ENCODE measurements around the gene OPN5. TPM values are rescaled to one million over a fixed set of nuclear protein-coding genes. Genes with fewer than 3 reads are reported as not detected.

OPN5 gene
- total and polyA plus RNA-seq, 2 experiments from 2014 or later, result not detected

DNA sequence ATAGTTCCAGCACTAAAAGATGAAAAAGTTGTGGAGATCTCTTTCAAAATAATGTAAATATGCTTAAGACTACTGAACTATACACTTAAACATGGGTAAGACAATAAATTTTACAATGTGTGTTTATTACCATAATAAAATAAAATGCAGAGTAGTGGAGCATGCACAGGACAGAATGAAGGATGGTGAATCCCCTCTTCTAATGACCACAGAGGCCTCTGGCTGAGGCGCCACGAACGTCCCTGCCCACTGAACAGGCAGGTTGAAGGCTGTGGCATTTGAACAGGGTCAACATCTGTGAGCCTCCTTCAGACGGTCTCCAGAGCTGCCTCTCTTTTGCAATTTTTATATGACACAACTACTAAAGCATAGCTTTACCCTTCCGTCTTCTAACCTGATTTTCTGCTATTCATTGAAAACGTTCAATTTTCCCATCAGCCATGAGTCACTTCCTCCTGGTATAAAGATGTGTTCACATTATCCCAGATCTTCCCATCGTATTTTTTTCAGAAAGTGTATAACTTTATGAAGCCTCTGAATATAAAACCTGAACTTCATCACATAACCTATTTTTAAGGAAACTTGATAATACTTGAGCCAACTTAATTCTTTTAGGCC is 45.6 kb upstream of the OPN5 start:
- no peaks in the 10 kb centered on the region for H3K36me3 ChIP-seq (ENCODE audit: insufficient read depth)
- ATAC-seq (no peak), DNase-seq (ENCODE audit: low spot score) (no peak)
- no peaks in the 10 kb centered on the region for H3K27me3 Mint-ChIP-seq (ENCODE audit: insufficient read depth, low read depth, poor library complexity)
- no peak overlapping the region for H3K4me3 Mint-ChIP-seq
- TF ChIP-seq EZH2 (IDR thresholded peaks at IDR 0.05; ENCODE audit: low read depth, unreplicated experiment), result no peak
- H3K4me2 ChIP-seq, result peak overlapping the region; percentile 57
- peak overlapping the region; percentile 83; the same call in 1 of the 2 replicates for H3K27ac ChIP-seq (ENCODE audit: low read depth)
- H4K20me1 ChIP-seq (replicated peaks; ENCODE audit: insufficient read depth), result no peaks in the 10 kb centered on the region
- H3K36me3 Mint-ChIP-seq (ENCODE audit: low read depth), result no peaks in the 10 kb centered on the region
- H3K4me1 Mint-ChIP-seq, result peaks cover 41% of the 10 kb centered on the region
- no peaks in the 10 kb centered on the region for H3K79me2 ChIP-seq (replicated peaks; ENCODE audit: insufficient read depth)
- no peaks in the 10 kb centered on the region for H3F3A ChIP-seq (replicated peaks; ENCODE audit: low read depth)
- no peaks in the 10 kb centered on the region for H3K27me3 ChIP-seq (ENCODE audit: insufficient read depth)
- no peaks in the 10 kb centered on the region for H3K9me3 Mint-ChIP-seq
- H3K27ac Mint-ChIP-seq, result no peak overlapping the region
- H3K4me3 ChIP-seq, result no peak overlapping the region
- peaks cover 42% of the 10 kb centered on the region for H3K4me1 ChIP-seq (ENCODE audit: insufficient read depth)
- no peaks in the 10 kb centered on the region; the same call in 1 of the 2 replicates for H3K9me2 ChIP-seq (ENCODE audit: insufficient read depth)
- H2AFZ ChIP-seq, result peak overlapping the region; percentile 11; the same call in 1 of the 2 replicates

DNA sequence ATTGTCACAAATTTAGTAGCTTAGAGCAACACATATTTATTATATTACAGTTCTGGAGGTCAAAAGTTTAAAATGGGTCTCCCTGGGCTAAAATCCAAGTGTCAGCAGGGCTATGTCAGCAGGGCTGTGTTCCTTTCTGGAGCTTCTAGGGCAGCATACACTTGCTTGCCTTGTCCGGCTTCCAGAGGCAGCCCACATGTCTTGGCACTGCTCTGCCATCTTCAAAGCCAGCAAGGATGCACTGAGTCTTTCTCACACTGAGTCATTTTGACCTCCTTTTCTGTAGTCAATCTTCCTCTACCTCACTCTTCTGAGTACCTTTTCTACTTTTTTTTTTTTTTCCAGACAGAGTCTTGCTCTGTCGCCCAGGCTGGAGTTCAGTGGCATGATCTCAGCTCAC is 44.4 kb upstream of the OPN5 start:
- Histone ChIP-seq H3K4me2 (no peak overlapping the region), H3K4me1 (ENCODE audit: insufficient read depth) (peaks cover 42% of the 10 kb centered on the region), H3K27ac (ENCODE audit: low read depth) (no peak overlapping the region), H3K4me3 (no peak overlapping the region), H4K20me1 (replicated peaks; ENCODE audit: insufficient read depth) (no peaks in the 10 kb centered on the region), H3K9me2 (ENCODE audit: insufficient read depth) (no peaks in the 10 kb centered on the region; the same call in 1 of the 2 replicates), H3F3A (replicated peaks; ENCODE audit: low read depth) (no peaks in the 10 kb centered on the region), H3K27me3 (ENCODE audit: insufficient read depth) (no peaks in the 10 kb centered on the region), H3K36me3 (ENCODE audit: insufficient read depth) (no peaks in the 10 kb centered on the region), H3K79me2 (replicated peaks; ENCODE audit: insufficient read depth) (no peaks in the 10 kb centered on the region), H2AFZ (no peak overlapping the region)
- no peak for DNase-seq (ENCODE audit: low spot score)
- ATAC-seq, result no peak
- Mint-ChIP-seq H3K36me3 (ENCODE audit: low read depth) (no peaks in the 10 kb centered on the region), H3K9me3 (no peaks in the 10 kb centered on the region), H3K4me1 (peaks cover 44% of the 10 kb centered on the region), H3K27ac (no peak overlapping the region), H3K4me3 (no peak overlapping the region), H3K27me3 (ENCODE audit: insufficient read depth, low read depth, poor library complexity) (no peaks in the 10 kb centered on the region)
- TF ChIP-seq NANOG (IDR thresholded peaks at IDR 0.05; ENCODE audit: borderline replicate concordance) (no peak), EZH2phosphoT487 (IDR thresholded peaks at IDR 0.05; ENCODE audit: unreplicated experiment) (no peak), CREB1 (CRISPR knock-in tag; IDR thresholded peaks at IDR 0.05; ENCODE audit: low read depth) (no peak), ZNF114 (CRISPR knock-in tag; IDR thresholded peaks at IDR 0.05) (no peak), EZH2 (IDR thresholded peaks at IDR 0.05; ENCODE audit: low read depth, unreplicated experiment) (no peak), STAT1 (IDR thresholded peaks at IDR 0.05; ENCODE audit: unreplicated experiment) (no peak), ZNF331 (CRISPR knock-in tag; IDR thresholded peaks at IDR 0.05; ENCODE audit: low read depth) (no peak)
- TF ChIP-seq, protein P1, sequence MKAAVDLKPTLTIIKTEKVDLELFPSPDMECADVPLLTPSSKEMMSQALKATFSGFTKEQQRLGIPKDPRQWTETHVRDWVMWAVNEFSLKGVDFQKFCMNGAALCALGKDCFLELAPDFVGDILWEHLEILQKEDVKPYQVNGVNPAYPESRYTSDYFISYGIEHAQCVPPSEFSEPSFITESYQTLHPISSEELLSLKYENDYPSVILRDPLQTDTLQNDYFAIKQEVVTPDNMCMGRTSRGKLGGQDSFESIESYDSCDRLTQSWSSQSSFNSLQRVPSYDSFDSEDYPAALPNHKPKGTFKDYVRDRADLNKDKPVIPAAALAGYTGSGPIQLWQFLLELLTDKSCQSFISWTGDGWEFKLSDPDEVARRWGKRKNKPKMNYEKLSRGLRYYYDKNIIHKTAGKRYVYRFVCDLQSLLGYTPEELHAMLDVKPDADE (IDR thresholded peaks at IDR 0.05), result no peak
- TF ChIP-seq, protein P2, sequence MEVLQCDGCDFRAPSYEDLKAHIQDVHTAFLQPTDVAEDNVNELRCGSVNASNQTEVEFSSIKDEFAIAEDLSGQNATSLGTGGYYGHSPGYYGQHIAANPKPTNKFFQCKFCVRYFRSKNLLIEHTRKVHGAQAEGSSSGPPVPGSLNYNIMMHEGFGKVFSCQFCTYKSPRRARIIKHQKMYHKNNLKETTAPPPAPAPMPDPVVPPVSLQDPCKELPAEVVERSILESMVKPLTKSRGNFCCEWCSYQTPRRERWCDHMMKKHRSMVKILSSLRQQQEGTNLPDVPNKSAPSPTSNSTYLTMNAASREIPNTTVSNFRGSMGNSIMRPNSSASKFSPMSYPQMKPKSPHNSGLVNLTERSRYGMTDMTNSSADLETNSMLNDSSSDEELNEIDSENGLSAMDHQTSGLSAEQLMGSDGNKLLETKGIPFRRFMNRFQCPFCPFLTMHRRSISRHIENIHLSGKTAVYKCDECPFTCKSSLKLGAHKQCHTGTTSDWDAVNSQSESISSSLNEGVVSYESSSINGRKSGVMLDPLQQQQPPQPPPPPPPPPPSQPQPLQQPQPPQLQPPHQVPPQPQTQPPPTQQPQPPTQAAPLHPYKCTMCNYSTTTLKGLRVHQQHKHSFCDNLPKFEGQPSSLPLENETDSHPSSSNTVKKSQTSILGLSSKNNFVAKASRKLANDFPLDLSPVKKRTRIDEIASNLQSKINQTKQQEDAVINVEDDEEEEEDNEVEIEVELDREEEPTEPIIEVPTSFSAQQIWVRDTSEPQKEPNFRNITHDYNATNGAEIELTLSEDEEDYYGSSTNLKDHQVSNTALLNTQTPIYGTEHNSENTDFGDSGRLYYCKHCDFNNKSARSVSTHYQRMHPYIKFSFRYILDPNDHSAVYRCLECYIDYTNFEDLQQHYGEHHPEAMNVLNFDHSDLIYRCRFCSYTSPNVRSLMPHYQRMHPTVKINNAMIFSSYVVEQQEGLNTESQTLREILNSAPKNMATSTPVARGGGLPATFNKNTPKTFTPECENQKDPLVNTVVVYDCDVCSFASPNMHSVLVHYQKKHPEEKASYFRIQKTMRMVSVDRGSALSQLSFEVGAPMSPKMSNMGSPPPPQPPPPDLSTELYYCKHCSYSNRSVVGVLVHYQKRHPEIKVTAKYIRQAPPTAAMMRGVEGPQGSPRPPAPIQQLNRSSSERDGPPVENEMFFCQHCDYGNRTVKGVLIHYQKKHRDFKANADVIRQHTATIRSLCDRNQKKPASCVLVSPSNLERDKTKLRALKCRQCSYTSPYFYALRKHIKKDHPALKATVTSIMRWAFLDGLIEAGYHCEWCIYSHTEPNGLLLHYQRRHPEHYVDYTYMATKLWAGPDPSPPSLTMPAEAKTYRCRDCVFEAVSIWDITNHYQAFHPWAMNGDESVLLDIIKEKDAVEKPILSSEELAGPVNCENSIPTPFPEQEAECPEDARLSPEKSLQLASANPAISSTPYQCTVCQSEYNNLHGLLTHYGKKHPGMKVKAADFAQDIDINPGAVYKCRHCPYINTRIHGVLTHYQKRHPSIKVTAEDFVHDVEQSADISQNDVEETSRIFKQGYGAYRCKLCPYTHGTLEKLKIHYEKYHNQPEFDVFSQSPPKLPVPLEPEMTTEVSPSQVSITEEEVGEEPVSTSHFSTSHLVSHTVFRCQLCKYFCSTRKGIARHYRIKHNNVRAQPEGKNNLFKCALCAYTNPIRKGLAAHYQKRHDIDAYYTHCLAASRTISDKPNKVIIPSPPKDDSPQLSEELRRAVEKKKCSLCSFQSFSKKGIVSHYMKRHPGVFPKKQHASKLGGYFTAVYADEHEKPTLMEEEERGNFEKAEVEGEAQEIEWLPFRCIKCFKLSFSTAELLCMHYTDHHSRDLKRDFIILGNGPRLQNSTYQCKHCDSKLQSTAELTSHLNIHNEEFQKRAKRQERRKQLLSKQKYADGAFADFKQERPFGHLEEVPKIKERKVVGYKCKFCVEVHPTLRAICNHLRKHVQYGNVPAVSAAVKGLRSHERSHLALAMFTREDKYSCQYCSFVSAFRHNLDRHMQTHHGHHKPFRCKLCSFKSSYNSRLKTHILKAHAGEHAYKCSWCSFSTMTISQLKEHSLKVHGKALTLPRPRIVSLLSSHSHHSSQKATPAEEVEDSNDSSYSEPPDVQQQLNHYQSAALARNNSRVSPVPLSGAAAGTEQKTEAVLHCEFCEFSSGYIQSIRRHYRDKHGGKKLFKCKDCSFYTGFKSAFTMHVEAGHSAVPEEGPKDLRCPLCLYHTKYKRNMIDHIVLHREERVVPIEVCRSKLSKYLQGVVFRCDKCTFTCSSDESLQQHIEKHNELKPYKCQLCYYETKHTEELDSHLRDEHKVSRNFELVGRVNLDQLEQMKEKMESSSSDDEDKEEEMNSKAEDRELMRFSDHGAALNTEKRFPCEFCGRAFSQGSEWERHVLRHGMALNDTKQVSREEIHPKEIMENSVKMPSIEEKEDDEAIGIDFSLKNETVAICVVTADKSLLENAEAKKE (CRISPR knock-in tag; IDR thresholded peaks at IDR 0.05), result no peak
- TF ChIP-seq, protein P3, sequence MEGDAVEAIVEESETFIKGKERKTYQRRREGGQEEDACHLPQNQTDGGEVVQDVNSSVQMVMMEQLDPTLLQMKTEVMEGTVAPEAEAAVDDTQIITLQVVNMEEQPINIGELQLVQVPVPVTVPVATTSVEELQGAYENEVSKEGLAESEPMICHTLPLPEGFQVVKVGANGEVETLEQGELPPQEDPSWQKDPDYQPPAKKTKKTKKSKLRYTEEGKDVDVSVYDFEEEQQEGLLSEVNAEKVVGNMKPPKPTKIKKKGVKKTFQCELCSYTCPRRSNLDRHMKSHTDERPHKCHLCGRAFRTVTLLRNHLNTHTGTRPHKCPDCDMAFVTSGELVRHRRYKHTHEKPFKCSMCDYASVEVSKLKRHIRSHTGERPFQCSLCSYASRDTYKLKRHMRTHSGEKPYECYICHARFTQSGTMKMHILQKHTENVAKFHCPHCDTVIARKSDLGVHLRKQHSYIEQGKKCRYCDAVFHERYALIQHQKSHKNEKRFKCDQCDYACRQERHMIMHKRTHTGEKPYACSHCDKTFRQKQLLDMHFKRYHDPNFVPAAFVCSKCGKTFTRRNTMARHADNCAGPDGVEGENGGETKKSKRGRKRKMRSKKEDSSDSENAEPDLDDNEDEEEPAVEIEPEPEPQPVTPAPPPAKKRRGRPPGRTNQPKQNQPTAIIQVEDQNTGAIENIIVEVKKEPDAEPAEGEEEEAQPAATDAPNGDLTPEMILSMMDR (conservative IDR thresholded peaks at IDR 0.05; ENCODE audit: low read depth in 2 of 2), result no peak

All from GM23338 (cell line).